GM06990 (cell line): Measurements from ENCODE around the gene LCP2.

Source experiments
- DNase-seq: peaks from one replicate; pipeline ENCODE4 v3.0.0-alpha.2; 2011; ENCODE audit not compliant: insufficient read length; ENCODE audit errors: extremely low read depth
- H3K27me3 ChIP-seq: replicated peaks from 2 replicates; pipeline ENCODE4 v1.6.0; 2011; ENCODE audit warnings: low read length; ENCODE audit not compliant: control insufficient read depth, insufficient read depth
- H3K36me3 ChIP-seq: 2 replicates; pipeline ENCODE4 v1.5.1; 2011; ENCODE audit warnings: low read length; ENCODE audit not compliant: control insufficient read depth, insufficient read depth
- H3K4me3 ChIP-seq: replicated peaks from 2 replicates; pipeline ENCODE4 v1.5.1; 2011; ENCODE audit warnings: low read depth, mild to moderate bottlenecking, control low read depth, low read length
- CTCF ChIP-seq: IDR thresholded peaks from 2 replicates; pipeline ENCODE4 v1.5.1; 2011; ENCODE audit warnings: low read length, control low read depth, mild to moderate bottlenecking, inconsistent platforms; ENCODE audit not compliant: insufficient read depth, poor library complexity, severe bottlenecking

Gene LCP2

GRCh38 chr5:170305646-170306025 is 8.1 kb upstream of the LCP2 start:
- H3K4me3 ChIP-seq: no peak overlapping the region
- no peaks in the 10 kb centered on the region for H3K27me3 ChIP-seq
- TF ChIP-seq CTCF: no peak
- H3K36me3 ChIP-seq: no peaks in the 10 kb centered on the region
- no peak for DNase-seq

- TF ChIP-seq CTCF: no peak
- no peaks in the 10 kb centered on the region for H3K36me3 ChIP-seq
- no peaks in the 10 kb centered on the region for H3K27me3 ChIP-seq
- no peak for DNase-seq
- no peak overlapping the region for H3K4me3 ChIP-seq
These were observed 7.6 kb upstream of the LCP2 start for GRCh38 chr5:170305016-170305645.

- Histone ChIP-seq H3K36me3 (no peaks in the 10 kb centered on the region), H3K4me3 (no peak overlapping the region), H3K27me3 (no peaks in the 10 kb centered on the region)
- TF ChIP-seq CTCF: no peak
- DNase-seq: no peak
These were observed 6.0 kb upstream of the LCP2 start for GRCh38 chr5:170303549-170303948.

- DNase-seq: peak; percentile 59
- peak; percentile 9 for TF ChIP-seq CTCF
- no peaks in the 10 kb centered on the region for H3K36me3 ChIP-seq
- no peak overlapping the region for H3K4me3 ChIP-seq
- H3K27me3 ChIP-seq: no peaks in the 10 kb centered on the region
These were observed 5.3 kb upstream of the LCP2 start for GRCh38 chr5:170302653-170303501.

GRCh38 chr5:170301981-170302652 is 4.5 kb upstream of the LCP2 start:
- no peak overlapping the region for H3K4me3 ChIP-seq
- no peaks in the 10 kb centered on the region for H3K27me3 ChIP-seq
- DNase-seq: no peak
- no peak for TF ChIP-seq CTCF
- no peaks in the 10 kb centered on the region for H3K36me3 ChIP-seq
